ENCODE measurements around the gene SAMD4B.
"Not testable (repeated sequence)": the region's sequence is repeated elsewhere in the genome, so short reads cannot be mapped to it uniquely, and the experiment has no call there.

Gene SAMD4B

GRCh38 chr19:39310558-39311311 is 31.5 kb upstream of the SAMD4B start:
- DNase-seq, result no peak

GRCh38 chr19:39314016-39314728 is 28.0 kb upstream of the SAMD4B start:
- DNase-seq, result no peak

- DNase-seq, result no peak
Measured at GRCh38 chr19:39315933-39316332, 26.3 kb upstream of the SAMD4B start.

GRCh38 chr19:39316627-39317321 is 25.4 kb upstream of the SAMD4B start:
- no peak for DNase-seq

- DNase-seq, result no peak
Measured at GRCh38 chr19:39317476-39317875, 24.7 kb upstream of the SAMD4B start.

GRCh38 chr19:39318071-39318470 is 24.1 kb upstream of the SAMD4B start:
- no peak for DNase-seq

GRCh38 chr19:39318690-39319089 is 23.5 kb upstream of the SAMD4B start:
- DNase-seq, result no peak

DNA sequence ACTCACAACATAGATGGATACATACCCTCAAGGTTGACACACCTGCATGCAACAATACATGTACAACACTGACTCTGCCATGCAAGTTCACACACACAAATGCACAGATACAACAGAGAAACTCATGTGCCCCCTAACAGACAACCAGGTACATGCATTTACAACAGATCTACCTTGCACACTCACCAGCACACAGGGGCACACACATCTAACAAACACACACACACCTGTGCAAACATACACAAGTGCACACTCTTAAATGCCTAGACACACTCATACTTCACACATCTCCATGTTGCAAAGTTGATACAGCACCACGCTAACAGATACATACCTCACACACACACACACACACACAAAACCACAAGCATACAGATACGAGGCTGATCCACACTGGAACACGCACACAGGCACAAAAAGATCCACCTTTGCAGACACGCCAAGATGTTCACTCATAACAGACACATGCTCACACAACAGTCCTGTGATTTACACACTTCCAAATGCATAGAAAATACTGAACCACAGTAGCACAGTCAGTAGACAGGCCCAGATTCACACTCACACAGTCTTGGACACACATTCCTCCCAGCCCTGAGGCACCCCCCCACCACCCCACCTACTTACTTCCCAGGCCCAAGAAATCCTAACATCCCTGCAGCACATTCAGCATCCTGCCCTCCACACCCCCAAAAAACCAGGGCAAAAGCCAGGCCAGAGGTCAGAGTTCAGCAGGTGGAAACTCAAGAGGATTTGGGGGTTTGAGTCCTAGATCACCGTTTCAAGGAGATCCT is 22.9 kb upstream of the SAMD4B start:
- DNase-seq, result no peak

DNA sequence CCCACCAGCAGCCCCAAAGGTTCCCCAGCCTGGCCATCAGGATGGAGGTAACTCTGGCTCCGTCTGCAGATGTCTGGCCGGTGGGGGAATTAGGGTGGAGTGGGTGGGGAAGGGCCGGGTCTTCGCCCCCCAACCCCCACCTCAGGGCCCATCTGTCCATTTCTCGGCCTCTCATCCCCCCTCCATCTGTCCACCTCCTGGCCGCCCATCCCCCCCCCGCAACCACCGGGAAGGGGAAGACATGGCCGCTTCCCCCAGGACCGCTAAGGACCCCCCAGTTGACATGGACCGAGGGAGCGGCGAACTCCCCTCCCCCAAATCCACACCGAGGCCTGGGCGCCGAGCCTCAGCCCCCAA is 22.4 kb upstream of the SAMD4B start:
- no peak for DNase-seq

- DNase-seq, result no peak
Measured at GRCh38 chr19:39321117-39321831, 20.9 kb upstream of the SAMD4B start.

- DNase-seq, result no peak
Measured at GRCh38 chr19:39321832-39322176, 20.4 kb upstream of the SAMD4B start.

- DNase-seq, result no peak
Measured at GRCh38 chr19:39324242-39324842, 17.9 kb upstream of the SAMD4B start.

DNA sequence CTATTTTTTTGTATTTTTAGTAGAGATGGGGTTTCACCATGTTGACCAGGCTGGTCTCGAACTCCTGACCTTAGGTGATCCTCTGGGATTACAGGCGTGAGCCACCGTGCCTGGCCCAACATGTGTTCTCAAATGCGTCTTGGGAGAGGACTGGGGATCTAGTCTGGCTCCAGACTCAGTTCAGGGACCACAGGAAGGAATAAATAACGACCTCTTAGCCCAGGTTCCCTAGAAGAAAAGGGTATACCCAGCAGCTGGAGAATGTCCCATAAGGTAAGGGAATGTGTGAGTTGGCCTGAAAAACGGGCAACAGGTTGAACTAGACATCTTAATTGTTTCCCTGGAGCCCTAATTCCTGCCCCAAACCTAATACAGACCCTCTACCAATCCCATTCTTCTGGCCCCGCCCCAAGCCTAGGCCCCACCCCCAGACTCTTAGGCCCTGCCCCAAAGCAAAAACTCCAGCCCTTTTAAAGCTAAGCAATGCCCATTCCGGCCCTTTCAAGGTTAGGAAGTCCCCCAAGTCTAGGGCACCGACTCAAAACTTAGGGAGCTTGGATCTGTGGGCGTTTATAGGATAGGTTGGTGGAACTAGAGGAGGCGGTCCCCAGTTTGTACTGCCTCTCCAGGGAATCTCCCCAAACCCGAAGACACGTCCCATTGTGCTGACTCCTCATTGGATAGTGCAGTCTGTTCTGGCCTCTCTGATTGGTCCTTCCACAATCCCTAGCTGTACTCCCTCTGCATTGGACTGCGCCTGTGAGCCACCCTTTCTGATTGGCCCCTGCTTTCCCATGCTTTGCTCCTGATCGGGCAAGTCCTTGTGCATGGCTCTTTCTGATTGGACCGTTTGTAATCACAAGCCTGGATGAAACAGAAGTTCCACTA is 16.2 kb upstream of the SAMD4B start:
- DNase-seq, result no peak

DNA sequence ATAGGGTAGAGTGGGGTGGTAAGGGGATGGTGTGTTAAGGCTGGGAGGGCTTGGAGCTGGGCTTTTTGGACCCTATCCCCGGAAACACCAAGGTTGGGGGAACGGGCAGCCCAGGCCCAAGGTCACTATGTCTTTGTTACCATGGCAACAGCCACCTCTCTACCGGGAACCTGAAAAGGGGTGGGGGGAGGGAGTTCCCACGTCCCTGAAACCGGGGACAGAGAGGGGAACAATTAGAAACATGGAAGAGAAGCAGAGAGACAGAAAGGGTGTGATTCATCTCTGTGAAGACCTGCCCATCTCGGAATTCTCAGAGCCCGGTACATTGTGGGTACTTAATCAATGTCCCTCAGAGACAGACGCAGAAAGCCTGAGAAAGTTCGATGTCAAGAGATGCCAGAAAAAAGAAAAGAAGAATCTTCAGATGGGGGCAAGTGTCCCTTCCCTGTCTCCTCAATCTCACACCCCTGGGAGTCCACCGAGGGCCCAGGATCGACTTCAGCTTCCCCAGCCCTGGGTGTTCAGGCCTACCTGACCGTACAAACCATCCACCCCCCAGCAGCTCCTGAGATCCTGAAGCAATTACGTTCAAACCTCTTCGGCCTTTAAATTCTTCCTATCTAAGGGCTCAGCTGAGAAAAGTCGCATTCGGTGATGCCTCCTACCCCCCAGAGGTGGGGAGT is 14.7 kb upstream of the SAMD4B start:
- no peak for DNase-seq

DNA sequence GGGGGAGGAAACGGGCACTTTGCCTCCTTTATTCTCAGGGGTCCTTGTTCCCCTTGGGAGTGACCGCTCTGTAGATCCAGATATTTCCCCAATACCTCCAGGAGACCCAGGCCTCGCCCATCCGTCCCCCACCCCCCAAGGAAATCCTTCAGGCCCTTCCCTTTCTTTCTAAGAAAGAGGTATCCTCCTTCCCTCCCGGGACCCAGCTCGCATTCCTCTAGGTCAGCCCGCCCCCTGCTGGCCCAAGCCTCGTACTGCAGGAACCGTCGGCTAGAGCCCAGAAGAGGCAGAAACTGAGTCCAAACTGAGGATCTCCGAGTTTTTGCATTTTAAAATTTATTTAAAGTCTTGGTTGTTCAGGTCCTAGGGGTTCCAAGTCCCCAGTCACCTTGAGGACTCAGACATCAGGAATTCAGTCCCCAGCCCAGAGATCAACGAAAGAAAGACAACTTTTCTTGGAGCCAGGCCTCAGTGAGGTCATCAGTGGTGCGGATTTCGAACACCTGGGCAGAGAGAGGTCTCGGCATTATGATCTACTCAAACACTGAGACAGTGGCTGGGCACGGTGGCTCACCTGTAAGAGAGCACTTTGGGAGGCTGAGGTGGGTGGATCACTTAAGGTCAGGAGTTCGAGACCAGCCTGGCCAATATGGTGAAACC is 14.0 kb upstream of the SAMD4B start:
- DNase-seq, result peak; percentile 65

- DNase-seq, result no peak
Measured at GRCh38 chr19:39329948-39330347, 12.3 kb upstream of the SAMD4B start.

DNA sequence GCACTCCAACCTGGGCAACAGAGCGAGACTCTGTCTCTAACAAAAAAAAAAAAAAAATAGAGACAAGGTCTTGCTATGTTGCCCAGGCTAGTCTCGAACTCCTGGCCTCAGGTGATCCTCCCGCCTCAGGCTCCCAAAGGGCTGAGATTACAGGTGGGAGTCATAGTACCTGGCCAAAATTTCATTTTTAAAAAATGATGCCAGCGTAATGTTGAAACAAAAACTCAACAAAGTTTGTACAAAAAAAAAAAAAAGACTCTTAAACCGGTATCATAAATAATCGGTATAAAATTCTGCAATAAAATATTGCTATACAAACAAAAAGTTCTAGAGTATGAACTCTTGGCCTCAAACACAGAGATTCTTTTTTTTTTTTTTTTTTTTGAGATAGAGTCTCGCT is 9.9 kb upstream of the SAMD4B start:
- no peak for DNase-seq

- DNase-seq, result not testable (repeated sequence)
Measured at GRCh38 chr19:39332738-39333137, 9.5 kb upstream of the SAMD4B start.

- DNase-seq, result no peak
Measured at GRCh38 chr19:39333507-39333906, 8.7 kb upstream of the SAMD4B start.

Data from fibroblast of skin of abdomen (primary cell).